ENCODE data around the gene NSUN2.

NSUN2 gene

GRCh38 chr5:6597557-6597956, 35.3 kb downstream of the NSUN2 start:
- TF ChIP-seq CTCF (IDR thresholded peaks at IDR 0.05; ENCODE audit: low read depth, low read length) (no peak), EZH2phosphoT487 (IDR thresholded peaks at IDR 0.05; ENCODE audit: low read depth) (no peak)
- H3K4me1 ChIP-seq (ENCODE audit: low read length), result no peaks in the 10 kb centered on the region
- no peak overlapping the region for H3K4me2 ChIP-seq (ENCODE audit: low read length)
- no peak overlapping the region for H3K9ac ChIP-seq (ENCODE audit: low read length)
- peaks cover 32% of the 10 kb centered on the region for H3K36me3 ChIP-seq (replicated peaks; ENCODE audit: low read depth, low read length)
- no peak overlapping the region for H3K27ac ChIP-seq (ENCODE audit: low read length)
- H3K79me2 ChIP-seq (ENCODE audit: low read length), result no peaks in the 10 kb centered on the region
- no peaks in the 10 kb centered on the region for H4K20me1 ChIP-seq (ENCODE audit: insufficient read depth, low read length)
- H3K4me3 ChIP-seq (ENCODE audit: low read length), result no peak overlapping the region
- H3K27me3 ChIP-seq (ENCODE audit: low read depth, low read length), result no peaks in the 10 kb centered on the region
- H3K9me3 ChIP-seq (ENCODE audit: insufficient read depth, low read length), result no peaks in the 10 kb centered on the region
- no peak overlapping the region for H2AFZ ChIP-seq (ENCODE audit: low read depth, low read length)

GRCh38 chr5:6596388-6596787, 36.5 kb downstream of the NSUN2 start:
- Histone ChIP-seq H3K36me3 (replicated peaks; ENCODE audit: low read depth, low read length) (peaks cover 23% of the 10 kb centered on the region), H3K27ac (ENCODE audit: low read length) (no peak overlapping the region), H3K9ac (ENCODE audit: low read length) (no peak overlapping the region), H2AFZ (ENCODE audit: low read depth, low read length) (no peak overlapping the region), H3K9me3 (ENCODE audit: insufficient read depth, low read length) (no peaks in the 10 kb centered on the region), H3K79me2 (ENCODE audit: low read length) (no peaks in the 10 kb centered on the region), H3K4me2 (ENCODE audit: low read length) (no peak overlapping the region), H4K20me1 (ENCODE audit: insufficient read depth, low read length) (no peaks in the 10 kb centered on the region), H3K27me3 (ENCODE audit: low read depth, low read length) (no peaks in the 10 kb centered on the region), H3K4me3 (ENCODE audit: low read length) (no peak overlapping the region), H3K4me1 (ENCODE audit: low read length) (no peaks in the 10 kb centered on the region)
- TF ChIP-seq CTCF (IDR thresholded peaks at IDR 0.05; ENCODE audit: low read depth, low read length), result no peak
- no peak for TF ChIP-seq EZH2phosphoT487 (IDR thresholded peaks at IDR 0.05; ENCODE audit: low read depth)

GRCh38 chr5:6595405-6595804, 37.4 kb downstream of the NSUN2 start:
- no peaks in the 10 kb centered on the region for H3K4me1 ChIP-seq (ENCODE audit: low read length)
- no peak overlapping the region for H2AFZ ChIP-seq (ENCODE audit: low read depth, low read length)
- no peaks in the 10 kb centered on the region for H3K27me3 ChIP-seq (ENCODE audit: low read depth, low read length)
- no peak overlapping the region for H3K9ac ChIP-seq (ENCODE audit: low read length)
- TF ChIP-seq CTCF (IDR thresholded peaks at IDR 0.05; ENCODE audit: low read depth, low read length), result no peak
- no peak for TF ChIP-seq EZH2phosphoT487 (IDR thresholded peaks at IDR 0.05; ENCODE audit: low read depth)
- H3K9me3 ChIP-seq (ENCODE audit: insufficient read depth, low read length), result no peaks in the 10 kb centered on the region
- H3K4me2 ChIP-seq (ENCODE audit: low read length), result no peak overlapping the region
- no peak overlapping the region for H3K27ac ChIP-seq (ENCODE audit: low read length)
- no peak overlapping the region for H3K4me3 ChIP-seq (ENCODE audit: low read length)
- no peaks in the 10 kb centered on the region for H4K20me1 ChIP-seq (ENCODE audit: insufficient read depth, low read length)
- peaks cover 18% of the 10 kb centered on the region for H3K36me3 ChIP-seq (replicated peaks; ENCODE audit: low read depth, low read length)
- no peaks in the 10 kb centered on the region for H3K79me2 ChIP-seq (ENCODE audit: low read length)

DNA sequence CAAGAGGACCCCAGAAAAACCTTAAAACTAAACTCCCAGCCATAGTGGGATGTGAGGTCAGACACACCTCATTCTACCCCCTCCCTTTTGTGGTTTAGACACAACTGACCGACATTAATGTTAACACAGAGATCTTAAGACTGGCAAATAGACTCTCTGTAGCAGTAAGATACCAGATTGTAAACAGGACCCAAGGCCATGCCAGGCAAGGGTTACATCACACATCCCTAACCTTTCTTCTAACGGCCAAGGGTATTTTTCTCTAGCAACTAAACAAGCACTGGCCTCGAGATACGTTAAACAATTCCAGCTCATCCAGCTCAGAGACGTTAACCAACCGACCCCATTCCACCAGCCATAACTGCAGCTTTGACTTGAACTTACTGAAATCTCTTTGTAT, 38.8 kb downstream of the NSUN2 start:
- Histone ChIP-seq H4K20me1 (ENCODE audit: insufficient read depth, low read length) (no peaks in the 10 kb centered on the region), H3K27ac (ENCODE audit: low read length) (no peak overlapping the region), H3K79me2 (ENCODE audit: low read length) (no peaks in the 10 kb centered on the region), H3K27me3 (ENCODE audit: low read depth, low read length) (no peaks in the 10 kb centered on the region), H2AFZ (ENCODE audit: low read depth, low read length) (no peak overlapping the region), H3K9me3 (ENCODE audit: insufficient read depth, low read length) (no peaks in the 10 kb centered on the region), H3K36me3 (replicated peaks; ENCODE audit: low read depth, low read length) (peaks cover 17% of the 10 kb centered on the region), H3K4me3 (ENCODE audit: low read length) (no peak overlapping the region), H3K4me2 (ENCODE audit: low read length) (no peak overlapping the region), H3K9ac (ENCODE audit: low read length) (no peak overlapping the region), H3K4me1 (ENCODE audit: low read length) (no peaks in the 10 kb centered on the region)
- TF ChIP-seq CTCF (IDR thresholded peaks at IDR 0.05; ENCODE audit: low read depth, low read length) (no peak), EZH2phosphoT487 (IDR thresholded peaks at IDR 0.05; ENCODE audit: low read depth) (no peak)

Measured in OCI-LY3 (cell line).